Body of pancreas (tissue), 4 donors: ENCODE data around the gene ATG10.

Experiments
- CTCF ChIP-seq, 7 experiments: fragments of 450-650 bp in 4 of 7; fragments of 200-600 bp in 3 of 7; sonication (generic) in 3 of 7; IDR thresholded peaks; one replicate each; pipeline ENCODE4 v1.5.1; 2016 to 2019; ENCODE audit warnings: antibody characterized with exemption in 7 of 7
- POLR2A ChIP-seq, 3 donors: fragments of 450-650 bp; IDR thresholded peaks; one replicate each; pipeline ENCODE4 v1.6.1; 2016; ENCODE audit warnings: antibody characterized with exemption in 3 of 3, mild to moderate bottlenecking in 2 of 3

DNA sequence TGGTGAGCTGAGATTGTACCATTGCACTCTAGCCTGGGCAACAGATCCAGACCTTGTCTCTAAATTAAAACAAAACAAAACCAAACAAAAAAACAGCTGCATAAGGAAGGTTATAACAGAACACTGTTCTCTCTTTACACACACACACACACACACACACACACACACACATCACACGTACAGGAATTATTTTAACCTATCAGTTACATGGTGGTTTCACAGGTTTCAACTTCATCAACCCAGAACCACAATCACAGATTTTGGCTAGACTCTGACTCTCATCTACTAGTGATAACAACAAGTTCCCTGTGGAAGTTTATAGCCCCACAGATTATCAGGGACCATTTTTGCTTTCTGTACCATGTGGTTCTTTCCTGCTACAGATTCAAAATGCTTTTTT, 246.1 kb downstream of the ATG10 start:
- no peak for TF ChIP-seq CTCF (IDR thresholded peaks at IDR 0.05)
- no peak for TF ChIP-seq POLR2A (IDR thresholded peaks at IDR 0.05)
